NCI-H2081 treated with DMSO at 0.1 percent for 48 hours (cell line): ENCODE measurements around the gene FOXC1.

ENCODE experiments used
- DNase-seq: peaks from one replicate; lab custom pipeline; 2025; lab: John Stamatoyannopoulos, UW

The FOXC1 gene

GRCh38 chr6:1612299-1612973, 2.7 kb downstream of the FOXC1 start:
- no peak for DNase-seq

GRCh38 chr6:1612974-1613306, 3.2 kb downstream of the FOXC1 start:
- no peak for DNase-seq

GRCh38 chr6:1613346-1613687, 3.6 kb downstream of the FOXC1 start:
- no peak for DNase-seq

- DNase-seq = no peak
Measured at GRCh38 chr6:1613688-1614447, 4.2 kb downstream of the FOXC1 start.

- DNase-seq = no peak
Measured at GRCh38 chr6:1614448-1615150, 4.9 kb downstream of the FOXC1 start.

- no peak for DNase-seq
Measured at GRCh38 chr6:1615151-1615852, 5.6 kb downstream of the FOXC1 start.

GRCh38 chr6:1615853-1616420, 6.2 kb downstream of the FOXC1 start:
- no peak for DNase-seq

GRCh38 chr6:1616701-1617463, 7.2 kb downstream of the FOXC1 start:
- no peak for DNase-seq

GRCh38 chr6:1617466-1618310, 8.0 kb downstream of the FOXC1 start:
- no peak for DNase-seq

GRCh38 chr6:1618311-1619097, 8.8 kb downstream of the FOXC1 start:
- no peak for DNase-seq

GRCh38 chr6:1619098-1619672, 9.5 kb downstream of the FOXC1 start:
- no peak for DNase-seq

- DNase-seq = no peak
Measured at GRCh38 chr6:1619673-1620503, 10.2 kb downstream of the FOXC1 start.

- DNase-seq = no peak
Measured at GRCh38 chr6:1620504-1621069, 10.9 kb downstream of the FOXC1 start.

- no peak for DNase-seq
Measured at GRCh38 chr6:1621070-1621701, 11.5 kb downstream of the FOXC1 start.

GRCh38 chr6:1622220-1622850, 12.6 kb downstream of the FOXC1 start:
- DNase-seq = no peak

GRCh38 chr6:1622851-1623768, 13.4 kb downstream of the FOXC1 start:
- no peak for DNase-seq
